ENCODE results near the gene MAPRE2.
"Not testable (repeated sequence)": the region's sequence is repeated elsewhere in the genome, so short reads cannot be mapped to it uniquely, and the experiment has no call there.

Gene MAPRE2

DNA sequence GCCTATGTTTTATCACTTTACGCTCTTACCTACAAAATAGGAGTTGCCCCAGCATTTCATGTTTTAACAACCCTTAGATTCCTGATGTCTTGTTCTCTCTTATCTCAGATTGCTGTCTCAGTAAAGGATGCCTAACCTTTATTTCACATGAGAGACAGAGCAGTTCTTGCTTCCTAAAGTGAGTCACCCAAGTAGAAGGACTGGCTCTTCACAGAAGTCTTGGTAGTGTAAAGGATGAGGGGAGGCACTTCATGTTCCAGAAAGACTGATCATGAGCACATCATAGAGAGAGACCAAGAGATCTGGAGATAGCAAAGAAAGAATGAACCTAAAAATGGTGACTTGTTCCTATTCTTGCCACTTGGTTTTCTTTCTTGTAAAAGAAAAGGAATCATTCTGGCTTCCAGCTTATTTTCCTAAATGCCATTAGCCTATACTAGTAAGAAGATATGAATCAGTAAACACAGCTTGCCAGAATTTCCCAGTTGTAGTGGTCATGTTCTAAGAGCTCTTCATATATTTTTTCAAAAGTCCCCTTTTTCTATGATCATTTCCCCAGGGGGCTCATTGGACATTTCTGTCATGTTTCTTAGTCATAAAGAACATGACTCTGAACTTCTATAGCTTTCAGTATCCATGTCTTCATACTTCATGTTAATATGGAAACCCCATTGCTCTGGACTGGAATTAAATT, 54.9 kb downstream of the MAPRE2 start:
- DNase-seq: no peak

DNA sequence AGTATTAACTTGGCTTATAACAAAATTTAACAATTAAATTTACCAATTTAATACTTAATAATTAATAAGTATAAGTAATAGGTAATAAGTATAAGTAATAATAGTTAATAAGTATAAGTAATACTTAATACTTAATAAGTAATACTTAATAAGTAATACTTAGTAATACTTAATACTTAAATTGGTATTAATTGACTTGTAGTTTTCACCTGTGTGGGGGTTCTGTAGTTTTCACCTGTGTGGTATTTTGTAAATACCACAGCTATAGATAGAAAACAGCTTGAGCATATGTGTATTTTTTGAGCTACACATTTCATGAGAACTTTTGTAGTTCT, 55.4 kb downstream of the MAPRE2 start:
- no peak for DNase-seq

DNA sequence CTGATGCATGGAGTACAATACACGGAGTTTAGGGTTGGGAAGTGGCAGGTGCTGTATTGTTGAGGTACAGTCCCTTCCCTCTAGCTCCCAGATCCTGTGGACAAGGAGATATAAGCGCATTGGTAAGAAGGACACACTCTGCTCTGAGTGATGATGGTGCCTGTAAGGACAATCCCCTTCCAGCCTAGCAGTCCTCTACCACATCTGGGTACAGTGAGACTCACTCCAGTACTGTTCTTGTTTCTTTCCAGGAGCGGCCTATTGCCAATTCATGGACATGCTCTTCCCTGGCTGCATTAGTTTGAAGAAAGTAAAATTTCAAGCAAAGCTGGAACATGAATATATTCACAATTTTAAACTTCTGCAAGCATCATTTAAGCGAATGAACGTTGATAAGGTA, 56.0 kb downstream of the MAPRE2 start:
- no peak for DNase-seq

DNA sequence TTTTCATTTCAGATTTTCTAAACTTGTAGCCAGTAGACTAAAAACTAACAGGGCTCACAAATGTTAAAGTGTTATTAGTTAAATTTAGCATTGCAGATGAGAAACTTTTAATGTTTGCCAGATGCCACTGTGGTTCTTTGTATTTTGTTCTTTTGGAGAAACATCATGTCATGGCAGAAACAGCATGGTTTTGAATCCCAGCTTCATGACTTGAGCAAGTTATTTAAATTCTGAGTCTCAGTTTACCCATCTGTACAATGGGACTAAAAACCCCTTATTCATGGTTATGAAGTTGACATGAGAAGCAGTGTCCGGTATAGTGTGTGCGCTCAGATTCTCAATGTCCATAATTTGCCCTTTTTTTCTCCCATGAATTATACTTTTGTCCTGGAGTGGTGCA, 56.5 kb downstream of the MAPRE2 start:
- no peak for DNase-seq

DNA sequence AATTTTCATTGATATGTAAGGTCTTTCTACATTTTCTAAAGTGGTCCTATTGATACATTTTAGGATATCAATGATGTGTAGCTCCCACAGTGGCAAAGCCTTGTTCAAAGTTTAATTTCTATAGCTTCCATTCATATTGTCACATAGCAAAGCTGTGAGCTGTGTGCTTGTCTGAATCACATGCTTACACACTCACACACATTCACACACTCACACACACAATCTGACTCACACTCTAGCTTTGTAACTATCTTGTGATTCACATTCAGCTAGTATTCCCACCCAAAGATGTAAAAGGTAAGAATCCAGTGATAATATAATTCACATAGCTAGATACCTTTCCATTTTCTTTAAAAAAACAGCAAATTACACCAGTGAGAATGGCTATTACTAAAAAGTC, 58.7 kb downstream of the MAPRE2 start:
- no peak for DNase-seq

DNA sequence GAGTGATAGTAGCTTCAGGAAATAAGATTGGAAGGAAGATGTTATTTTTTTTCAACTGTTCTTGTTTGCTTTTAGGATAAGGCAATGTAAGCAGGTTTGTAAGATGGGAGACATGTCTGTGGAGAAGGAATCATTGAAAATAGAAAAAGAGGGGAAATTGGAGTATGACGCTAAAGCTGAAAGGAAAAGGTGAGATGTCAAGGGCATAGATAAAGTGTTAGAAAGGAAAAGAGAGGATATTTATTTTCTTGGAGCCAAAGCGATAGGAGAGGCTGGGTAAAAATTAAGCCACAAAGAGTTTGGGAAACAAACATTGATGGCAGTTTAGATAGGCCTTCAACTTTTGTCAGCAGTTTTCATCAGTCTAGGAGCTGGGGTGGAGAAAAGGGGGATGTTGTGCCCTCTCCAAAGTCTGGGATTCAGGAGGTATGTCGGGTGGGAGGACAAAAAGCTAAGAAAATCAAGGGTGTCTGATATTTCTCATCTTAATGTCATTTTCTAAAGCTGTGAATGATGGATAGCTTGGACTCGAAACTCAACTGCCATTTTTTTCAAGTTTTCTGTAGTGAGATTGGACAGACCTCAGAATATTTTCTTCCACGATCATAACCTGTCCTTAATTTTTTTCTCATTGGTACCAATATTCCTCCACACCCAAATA, 63.3 kb downstream of the MAPRE2 start:
- no peak for DNase-seq

DNA sequence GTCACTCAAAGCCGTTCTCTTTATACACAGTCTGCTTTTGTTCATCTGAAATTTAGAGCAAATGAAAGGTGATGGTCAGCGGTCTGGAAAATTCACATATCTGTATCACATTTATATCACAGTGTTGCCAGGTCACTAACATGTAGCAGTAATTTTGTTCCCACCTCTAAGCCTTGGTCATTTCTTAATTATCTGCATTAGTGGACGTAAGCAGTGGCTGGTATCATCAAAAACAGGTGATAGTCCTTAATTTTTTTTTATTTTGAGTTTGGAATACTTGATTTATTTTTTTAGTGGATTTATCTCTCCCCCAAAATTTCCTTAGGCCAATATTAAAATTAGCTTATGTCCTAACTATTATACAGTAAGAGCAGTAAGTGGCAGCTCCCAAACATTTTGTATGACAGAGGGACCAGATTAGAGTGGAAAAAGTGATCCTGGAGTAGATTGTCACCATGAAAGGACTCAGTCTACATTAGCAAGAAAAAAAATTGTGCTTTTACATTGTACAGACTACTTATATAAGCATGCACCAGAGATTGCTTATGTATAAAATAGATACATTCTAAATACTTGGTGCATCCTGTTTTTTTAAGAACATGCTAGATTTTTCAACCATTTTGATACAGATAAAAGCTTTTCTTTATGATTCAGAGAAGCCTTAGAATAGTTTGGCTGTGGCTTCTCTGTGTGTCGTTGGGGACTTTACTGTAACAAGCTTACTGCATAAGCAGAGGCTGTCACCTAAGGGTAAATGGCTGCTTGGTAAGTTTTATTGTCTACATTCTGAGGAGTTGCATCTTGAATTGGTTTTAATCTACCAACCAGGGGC, 65.0 kb downstream of the MAPRE2 start:
- no peak for DNase-seq

DNA sequence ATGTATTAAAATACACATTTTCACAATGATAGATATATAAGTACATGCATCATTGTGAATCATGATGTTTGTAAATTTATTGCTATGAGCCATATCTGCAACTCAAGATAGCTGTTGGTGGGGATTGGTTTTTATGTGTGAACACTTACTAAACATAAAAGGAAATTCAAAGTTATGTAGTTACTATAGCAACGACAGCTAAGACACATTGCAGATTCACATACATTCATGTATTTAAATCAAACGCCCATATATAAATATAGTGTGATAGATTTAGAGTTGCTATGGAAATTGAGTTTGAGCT, 65.6 kb downstream of the MAPRE2 start:
- DNase-seq: no peak

DNA sequence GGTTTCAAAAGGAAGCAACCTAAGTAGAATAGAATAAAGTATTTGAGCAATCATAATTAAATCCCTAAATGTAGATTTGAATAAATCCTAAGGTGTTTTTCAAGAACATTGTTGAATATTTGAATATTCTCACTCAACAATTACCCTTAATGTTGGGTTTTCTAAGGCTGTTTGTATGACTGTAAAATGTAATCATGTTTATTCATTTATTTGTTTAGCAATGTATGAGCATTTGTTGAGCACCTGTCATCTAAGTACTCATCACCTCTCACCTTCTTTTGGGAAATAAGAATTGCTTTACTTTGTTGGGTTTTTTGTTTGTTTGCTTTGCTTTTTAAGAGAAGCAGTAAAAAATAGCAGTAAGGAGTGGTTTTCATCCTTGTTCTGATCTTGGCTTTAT, 66.0 kb downstream of the MAPRE2 start:
- DNase-seq: no peak

DNA sequence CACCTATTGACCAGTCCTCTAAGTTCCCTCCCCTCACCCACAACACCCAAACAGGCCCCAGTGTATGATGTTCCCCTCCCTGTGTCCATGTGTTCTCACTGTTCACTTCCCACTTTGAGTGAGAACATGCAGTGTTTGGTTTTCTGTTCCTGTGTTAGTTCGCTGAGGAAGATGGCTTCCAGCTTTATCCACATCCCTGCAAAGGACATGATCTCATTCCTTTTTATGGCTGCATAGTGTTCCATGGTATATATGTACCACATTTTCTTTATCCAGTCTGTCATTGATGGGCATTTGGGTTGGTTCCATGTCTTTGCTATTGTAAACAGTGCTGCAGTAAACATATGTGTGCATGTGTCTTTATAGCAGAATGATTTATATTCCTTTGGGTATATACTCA, 66.9 kb downstream of the MAPRE2 start:
- DNase-seq: not testable (repeated sequence)

DNA sequence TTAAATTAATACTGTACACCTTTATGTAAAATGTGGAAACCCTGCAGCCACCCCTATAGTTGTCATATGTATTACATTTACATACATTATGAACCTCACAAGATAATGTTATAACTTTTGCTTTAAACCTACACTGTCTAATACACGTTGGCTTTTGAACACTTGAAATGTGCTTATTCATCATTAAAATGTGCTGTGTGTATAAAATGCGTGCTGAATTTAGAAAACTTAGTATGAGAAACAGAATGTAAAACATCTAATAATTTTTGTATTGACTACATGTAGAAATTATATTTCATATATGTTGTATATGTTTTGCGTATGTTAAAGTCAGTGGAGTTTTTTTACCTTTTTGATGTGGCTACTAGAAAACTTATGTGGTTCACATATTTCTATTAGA, 68.8 kb downstream of the MAPRE2 start:
- DNase-seq: no peak

DNA sequence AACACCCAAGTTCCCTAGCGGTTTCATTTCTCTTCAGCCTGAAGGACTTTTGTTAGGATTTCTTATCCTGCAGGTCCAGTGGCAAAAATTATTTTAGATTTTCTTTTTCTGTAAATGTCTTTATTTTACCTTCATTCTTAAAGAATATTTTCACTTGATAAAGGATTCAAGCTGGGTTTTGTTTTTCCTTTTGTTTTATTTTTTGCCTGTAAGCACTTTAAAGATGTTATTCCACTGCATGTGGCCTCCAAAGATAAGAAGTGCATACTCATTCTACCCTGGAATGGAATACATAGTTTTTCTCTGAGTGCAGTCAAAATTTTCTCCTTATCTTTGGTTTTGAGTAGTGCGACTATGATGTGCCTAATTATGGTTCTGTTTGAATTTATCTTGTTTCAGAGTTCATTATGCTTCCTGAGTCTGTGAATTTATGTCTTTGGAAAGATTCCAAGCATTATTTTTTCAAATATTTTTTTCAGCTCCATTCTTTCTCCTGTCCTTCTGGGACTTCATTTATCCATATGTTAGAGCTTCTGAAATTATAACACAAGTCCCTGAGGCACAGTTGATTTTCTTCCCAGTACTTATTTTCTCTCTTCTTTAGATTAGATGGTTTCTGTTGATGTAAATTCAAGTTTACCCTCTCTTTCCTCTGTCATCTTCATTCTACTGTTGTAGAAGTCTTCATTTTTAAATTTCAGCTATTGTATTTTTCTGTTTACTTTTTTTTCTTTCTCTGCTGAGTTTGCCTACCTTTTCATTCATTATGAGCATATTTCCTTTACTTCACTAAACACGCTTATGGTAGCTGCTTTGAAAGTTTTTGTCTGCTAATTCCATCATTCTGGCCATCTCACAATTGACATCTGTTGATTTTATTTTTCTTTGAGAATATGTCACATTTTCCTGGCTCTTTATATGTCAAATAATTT, 69.6 kb downstream of the MAPRE2 start:
- DNase-seq: no peak

DNA sequence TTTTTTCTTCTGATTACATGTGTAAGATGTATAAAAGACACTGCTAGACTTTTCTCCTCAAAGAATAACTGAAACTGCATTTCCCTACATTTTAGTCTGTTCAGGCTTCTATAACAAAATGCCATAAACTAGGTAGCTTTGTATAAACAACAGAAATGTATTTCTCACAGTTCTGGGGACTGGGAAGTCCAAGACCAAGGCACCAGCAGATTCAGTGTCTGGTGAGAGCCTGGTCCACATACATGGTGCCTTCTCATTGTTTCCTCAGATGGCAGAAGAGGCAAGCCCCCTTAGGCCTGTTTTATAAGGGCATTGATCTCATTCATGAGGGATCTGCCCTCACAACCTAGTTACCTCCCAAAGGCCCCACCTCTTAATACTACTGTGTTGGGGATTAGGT, 71.5 kb downstream of the MAPRE2 start:
- DNase-seq: no peak

DNA sequence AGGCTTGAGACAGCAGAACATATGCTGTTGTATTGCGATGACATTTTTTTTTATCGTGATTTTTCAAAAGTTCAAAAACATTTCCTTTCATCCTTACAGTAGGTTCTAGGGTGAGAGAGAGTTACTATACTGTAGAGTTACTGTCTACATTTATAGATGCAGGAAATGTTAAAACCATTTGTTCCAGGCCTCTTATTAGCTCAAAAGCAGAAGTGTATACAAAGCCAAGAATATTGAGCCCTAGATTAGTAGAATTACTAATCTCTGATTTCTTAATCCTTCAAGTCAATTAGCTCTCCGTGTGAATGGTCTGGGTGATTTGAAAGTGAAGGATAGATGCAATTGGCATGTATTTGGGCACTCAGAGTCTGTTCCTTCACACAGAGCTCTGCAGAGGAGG, 73.1 kb downstream of the MAPRE2 start:
- DNase-seq: no peak

DNA sequence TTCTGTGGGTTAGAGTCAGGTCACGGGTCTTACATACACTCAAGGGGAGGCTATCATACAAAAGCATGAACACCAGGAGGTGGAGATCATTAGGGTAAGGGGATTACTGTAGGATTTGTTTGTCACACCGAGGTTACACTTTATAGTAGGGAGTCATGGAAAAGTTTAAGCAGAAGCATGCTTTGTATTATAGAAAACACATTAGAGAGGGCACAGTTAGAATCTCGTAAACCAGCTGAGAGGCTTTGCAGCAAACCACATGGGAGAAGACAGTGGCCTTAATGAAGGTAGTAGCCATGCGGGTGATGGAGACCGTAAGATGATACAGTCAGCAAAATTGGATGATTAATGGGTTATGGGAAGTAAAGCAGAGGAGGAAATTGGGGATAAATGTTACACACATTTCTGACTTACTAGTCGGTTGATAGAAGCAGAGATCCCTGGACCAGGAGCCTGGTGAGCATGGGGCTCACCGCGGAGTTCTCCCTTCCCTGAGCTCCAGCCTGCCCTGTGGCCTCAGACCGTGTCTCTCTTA, 75.6 kb downstream of the MAPRE2 start:
- no peak for DNase-seq

DNA sequence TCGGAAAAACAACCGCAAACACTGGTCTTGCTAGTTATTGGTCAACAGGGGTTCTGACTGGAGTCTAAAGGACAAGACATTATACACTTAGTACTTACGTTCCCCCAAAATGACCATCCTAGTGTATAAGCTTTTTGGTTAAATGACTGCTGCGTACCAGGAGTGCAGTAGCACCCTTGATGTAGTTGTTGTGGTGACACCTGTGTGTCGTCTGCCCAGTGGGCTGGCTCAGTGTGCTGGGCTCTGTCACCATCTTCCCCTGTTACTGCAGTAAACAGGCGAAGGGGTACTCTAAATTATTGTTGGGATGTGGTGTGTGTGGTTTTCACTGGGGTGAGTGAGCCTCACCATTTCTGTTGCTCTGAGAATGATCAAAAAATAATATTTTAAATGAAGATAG, 76.2 kb downstream of the MAPRE2 start:
- no peak for DNase-seq

DNA sequence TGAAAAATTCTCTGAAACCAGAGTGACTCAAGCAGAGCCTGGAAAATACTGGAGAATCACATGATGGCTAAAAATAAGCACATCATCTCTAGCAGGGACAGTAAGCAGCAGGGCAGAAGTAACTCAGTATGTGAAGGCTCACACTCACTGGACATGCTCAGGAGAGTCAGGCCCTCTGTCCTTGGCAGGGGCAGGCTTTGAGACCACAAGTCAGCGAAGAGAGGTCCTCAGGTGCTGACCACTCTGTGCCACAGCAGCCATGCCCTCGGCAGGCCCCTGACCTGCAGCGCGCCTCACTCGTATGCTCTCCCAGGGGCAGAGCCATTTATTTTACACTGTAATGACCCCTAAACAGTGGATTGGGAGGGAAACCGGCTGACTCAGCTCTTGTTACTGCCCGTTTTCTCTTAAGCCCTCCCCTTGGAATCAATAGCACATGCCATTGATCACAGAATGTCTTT, 76.8 kb downstream of the MAPRE2 start:
- DNase-seq: no peak

DNA sequence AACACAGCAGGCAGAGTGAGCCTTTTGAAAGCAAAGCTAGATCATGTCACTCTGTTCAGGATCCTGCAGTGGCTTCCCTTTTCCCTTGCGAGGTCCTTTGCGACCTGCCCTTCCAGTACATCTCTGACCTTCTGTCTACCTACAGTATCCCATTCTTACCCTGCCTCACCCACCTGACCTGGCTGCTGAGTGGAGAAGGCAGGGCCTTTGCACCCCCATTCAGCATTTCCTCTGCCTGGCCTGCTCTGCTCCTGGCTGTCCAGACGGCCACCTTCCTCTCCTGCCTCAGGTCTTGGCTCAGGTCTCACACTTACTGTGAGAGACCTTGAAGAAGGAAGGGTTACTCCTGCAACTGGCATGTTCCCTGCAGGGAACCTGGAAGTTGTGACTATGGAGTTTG, 77.4 kb downstream of the MAPRE2 start:
- DNase-seq: no peak

DNA sequence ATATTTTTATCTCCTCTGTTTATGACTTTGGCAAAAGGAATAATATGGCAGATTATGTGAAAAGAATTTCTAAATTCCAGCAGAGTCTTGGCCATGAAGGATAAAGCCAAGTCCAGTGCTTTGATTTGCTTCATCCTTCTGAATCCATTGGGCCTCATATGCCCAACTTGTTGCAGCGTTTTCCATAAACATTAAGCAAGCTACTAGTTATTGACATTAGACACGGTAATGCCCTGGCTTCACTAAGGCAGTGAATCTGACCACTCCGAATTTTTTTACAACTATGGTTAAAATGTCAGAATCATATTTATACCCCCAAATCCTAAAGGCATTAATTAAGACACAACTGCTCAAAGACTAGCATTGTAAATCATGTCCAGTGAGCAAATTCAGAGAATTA, 79.8 kb downstream of the MAPRE2 start:
- DNase-seq: no peak

DNA sequence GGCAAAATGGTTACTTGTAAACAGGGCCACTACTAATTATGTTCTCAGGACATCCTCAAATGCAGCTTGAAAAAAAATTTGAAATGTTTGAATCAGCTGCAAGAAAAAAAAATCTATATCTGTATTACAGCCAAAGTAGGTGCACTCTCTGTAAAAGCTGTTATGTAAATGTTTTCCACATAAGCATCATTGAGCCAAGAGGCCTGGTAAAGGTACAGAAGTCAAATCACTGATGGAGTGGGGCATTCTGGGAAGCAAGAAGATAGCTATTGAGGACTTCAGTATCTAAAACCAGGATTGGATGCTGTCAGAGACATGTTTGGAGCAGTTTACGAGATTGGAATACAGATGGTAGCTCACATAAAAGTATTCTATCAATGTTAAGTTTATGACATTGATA, 80.3 kb downstream of the MAPRE2 start:
- no peak for DNase-seq

DNA sequence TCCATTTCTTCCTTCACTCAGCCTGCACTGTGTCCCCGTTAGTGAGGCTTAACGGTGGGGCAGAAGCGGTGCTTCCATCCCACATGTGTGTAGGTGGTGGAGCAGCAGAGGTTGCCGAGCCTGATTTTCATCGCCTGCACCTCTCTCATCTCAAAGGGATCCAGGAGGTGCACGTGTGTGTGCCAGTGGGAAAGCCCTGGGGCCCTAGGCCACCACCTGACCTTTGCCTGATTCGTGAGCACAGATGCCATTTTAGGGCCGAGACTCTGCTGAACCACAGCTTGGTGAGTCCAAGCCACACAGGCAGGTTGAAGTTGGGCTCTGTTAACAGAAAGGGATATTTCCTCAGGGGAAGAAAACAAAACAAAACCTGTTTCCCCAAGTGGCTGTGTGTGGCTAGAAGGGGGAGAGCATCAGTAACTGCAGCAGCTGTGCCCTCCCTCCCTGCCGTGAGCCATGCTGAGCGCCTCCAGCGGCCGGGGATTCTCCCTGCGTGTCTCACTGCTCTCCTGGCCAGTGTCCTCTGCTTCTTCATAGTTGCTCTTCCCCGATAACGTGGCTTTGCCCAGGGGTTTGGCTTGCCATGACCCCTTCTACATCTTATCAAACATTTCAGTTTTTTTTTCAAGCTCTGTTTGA, 81.5 kb downstream of the MAPRE2 start:
- no peak for DNase-seq

DNA sequence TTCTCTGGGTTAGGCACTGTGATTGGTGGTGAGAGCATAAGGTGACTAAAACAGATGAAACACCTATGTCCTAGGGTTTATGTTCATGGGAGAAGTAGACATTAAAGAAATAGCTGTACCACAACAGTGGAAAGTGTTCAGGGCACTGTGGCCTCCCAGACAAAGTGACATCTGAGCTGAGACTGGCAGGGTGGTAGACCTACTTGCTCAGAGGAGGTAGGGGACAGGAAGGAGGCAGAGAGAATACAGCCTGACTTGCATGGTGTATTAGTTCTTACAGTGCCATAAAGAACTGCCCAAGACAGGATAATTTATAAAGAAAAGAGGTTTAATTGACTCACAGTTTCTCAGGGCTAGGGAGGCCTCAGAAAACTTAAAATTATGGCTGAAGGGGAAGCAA, 82.6 kb downstream of the MAPRE2 start:
- DNase-seq: no peak

All from right hindlimb (tissue), 1 donor.